Transverse colon (tissue), 4 donors: ENCODE data around the gene SENP8. TPM values are rescaled to one million over a fixed set of nuclear protein-coding genes. Genes with fewer than 3 reads are reported as not detected.

Experiments
- DNase-seq: peaks from one replicate; pipeline ENCODE4 v3.0.0-alpha.2; 2019
- H3K27ac ChIP-seq, 4 donors: fragments of 200-600 bp; sonication (generic); 2 replicates each; pipeline ENCODE4 v1.5.1; 2016 to 2018; ENCODE audit warnings: inconsistent platforms in 4 of 4
- H3K27me3 ChIP-seq: fragments of 200-600 bp; sonication (generic); 2 replicates; pipeline ENCODE4 v1.5.1; 2017; ENCODE audit warnings: inconsistent platforms
- H3K36me3 ChIP-seq, 4 donors: fragments of 200-600 bp; sonication (generic); 2 replicates each; pipeline ENCODE4 v1.5.1; 2017 to 2019; ENCODE audit warnings: inconsistent platforms in 4 of 4
- H3K4me1 ChIP-seq, 4 donors: fragments of 200-600 bp; sonication (generic); 2 replicates each; pipeline ENCODE4 v1.5.1; 2017 to 2020; ENCODE audit warnings: inconsistent platforms in 4 of 4
- H3K4me3 ChIP-seq, 4 donors: fragments of 200-600 bp; sonication (generic); 1 replicate in 1 of 4; 2 replicates in 3 of 4; pipeline versions ENCODE4 v1.5.1 to v1.6.1; 2017 to 2019; ENCODE audit warnings: inconsistent platforms in 4 of 4
- H3K9me3 ChIP-seq, 2 donors: fragments of 200-600 bp; sonication (generic); 2 replicates each; pipeline ENCODE4 v1.5.1; 2017 to 2019; ENCODE audit warnings: inconsistent platforms in 2 of 2
- CTCF ChIP-seq, 5 experiments: fragments of 200-600 bp in 3 of 5; fragments of 450-650 bp in 2 of 5; sonication (generic) in 3 of 5; IDR thresholded peaks; 1 replicate in 2 of 5; 2 replicates in 3 of 5; pipeline ENCODE4 v1.5.1; 2016 to 2017; ENCODE audit warnings: antibody characterized with exemption in 5 of 5, inconsistent platforms in 3 of 5, mild to moderate bottlenecking in 2 of 5, moderate library complexity in 1 of 5
- EP300 ChIP-seq: sonication (generic); formaldehyde crosslinking; IDR thresholded peaks from one replicate; pipeline ENCODE4 v1.6.1; 2017; ENCODE audit warnings: antibody characterized with exemption, low read depth
- POLR2A ChIP-seq: fragments of 450-650 bp; IDR thresholded peaks from one replicate; pipeline ENCODE4 v1.6.1; 2016; ENCODE audit warnings: antibody characterized with exemption, mild to moderate bottlenecking, moderate library complexity
- POLR2AphosphoS5 ChIP-seq, 3 donors: sonication (generic); formaldehyde crosslinking; IDR thresholded peaks; one replicate each; pipeline ENCODE4 v1.6.1; 2016; ENCODE audit warnings: antibody characterized with exemption in 3 of 3
- WGBS, 2 donors: methylation state at CpG; one replicate each; pipeline ENCODE4 v1.1.5; 2018; ENCODE audit warnings: low coverage in 1 of 2; 5-methylcytosine and 5-hydroxymethylcytosine counted together
- in situ Hi-C, 4 donors: fragments of 200-750 bp; cut with MboI; loops; one replicate each; pipeline versions ENCODE4 v1.15.0 to v1.15.1; 2017; ENCODE audit warnings: low sequenced_read_pairs in 3 of 4, low pct_ligation_motif_present in 1 of 4, low pct_unique_long_range_greater_than_20kb in 1 of 4
- intact Hi-C: fragments of 100-400 bp; cut with DNase I; formaldehyde crosslinking; loops from one replicate; pipeline ENCODE4 v1.15.1; 2023; ENCODE audit warnings: low total_unique reads
- total RNA-seq, 4 donors: library from RNA; depleted of rRNA; stranded (reverse); fragments of >200 nt; gene quantifications; one replicate each; pipeline ENCODE4 v1.1.0, GENCODE V29; 2016

SENP8 gene
- total RNA-seq, 4 donors from 2014 or later, result 2.3 to 3.8 (median 2.5) TPM

GRCh38 chr15:72074335-72075060, 43.7 kb upstream of the SENP8 start:
- DNase-seq, result no peak
- Histone ChIP-seq H3K27ac (no peak overlapping the region), H3K4me3 (no peak overlapping the region), H3K36me3 (no peaks in the 10 kb centered on the region), H3K4me1 (peaks cover 0 to 17% (median 10%) of the 10 kb centered on the region in 4 donors), H3K27me3 (no peaks in the 10 kb centered on the region), H3K9me3 (no peaks in the 10 kb centered on the region)
- TF ChIP-seq CTCF (IDR thresholded peaks at IDR 0.05) (no peak), POLR2A (no peak), EP300 (no peak), POLR2AphosphoS5 (IDR thresholded peaks at IDR 0.05) (no peak)
- intact Hi-C loops, result no loop called here
- 75 to 80% methylated on average over 2 to 5 of the region's 5 CpGs for WGBS, 2 donors
- in situ Hi-C loops, result no loop called here

GRCh38 chr15:72077950-72078349, 40.3 kb upstream of the SENP8 start:
- TF ChIP-seq POLR2A, result no peak
- no peak for TF ChIP-seq POLR2AphosphoS5 (IDR thresholded peaks at IDR 0.05)
- no peak for TF ChIP-seq EP300
- no peak for TF ChIP-seq CTCF (IDR thresholded peaks at IDR 0.05)
- no peak overlapping the region for H3K4me3 ChIP-seq
- no peaks in the 10 kb centered on the region for H3K27me3 ChIP-seq
- in situ Hi-C loops (no loop called here), intact Hi-C loops (no loop called here)
- WGBS, 2 donors, result 100% methylated on average over 1 of the region's 1 CpG; no CpG with 5 or more reads in 1 of the 2 donors
- DNase-seq, result no peak
- no peak overlapping the region for H3K27ac ChIP-seq
- peaks cover 0 to 12% (median 9%) of the 10 kb centered on the region in 4 donors for H3K4me1 ChIP-seq
- no peaks in the 10 kb centered on the region for H3K9me3 ChIP-seq
- H3K36me3 ChIP-seq, result no peaks in the 10 kb centered on the region

- H3K9me3 ChIP-seq, result no peaks in the 10 kb centered on the region
- H3K4me3 ChIP-seq, result no peak overlapping the region
- 79 to 86% methylated on average over 6 of the region's 6 CpGs for WGBS, 2 donors
- H3K36me3 ChIP-seq, result no peaks in the 10 kb centered on the region
- in situ Hi-C loops (no loop called here), intact Hi-C loops (no loop called here)
- H3K4me1 ChIP-seq, result peaks cover 0 to 12% (median 9%) of the 10 kb centered on the region in 4 donors
- DNase-seq, result no peak
- TF ChIP-seq POLR2AphosphoS5 (IDR thresholded peaks at IDR 0.05), result no peak
- TF ChIP-seq CTCF (IDR thresholded peaks at IDR 0.05), result no peak
- TF ChIP-seq POLR2A, result no peak
- no peak for TF ChIP-seq EP300
- no peaks in the 10 kb centered on the region for H3K27me3 ChIP-seq
- no peak overlapping the region for H3K27ac ChIP-seq
Observed at GRCh38 chr15:72078887-72079286, 39.3 kb upstream of the SENP8 start.

GRCh38 chr15:72082176-72082575, 36.0 kb upstream of the SENP8 start:
- intact Hi-C loops, result no loop called here

More at GRCh38 chr15:72082176-72082575, 36.0 kb upstream of the SENP8 start:
- WGBS, 2 donors, result 85% methylated on average over 1 of the region's 1 CpG; no CpG with 5 or more reads in 1 of the 2 donors
- H3K4me3 ChIP-seq, result no peak overlapping the region
- H3K27ac ChIP-seq, result no peak overlapping the region
- no peaks in the 10 kb centered on the region for H3K27me3 ChIP-seq
- H3K9me3 ChIP-seq, result no peaks in the 10 kb centered on the region
- peaks cover 0 to 5% (median 0%) of the 10 kb centered on the region in 4 donors for H3K4me1 ChIP-seq
- TF ChIP-seq CTCF (IDR thresholded peaks at IDR 0.05), result no peak
- no peak for TF ChIP-seq POLR2A
- no peak for TF ChIP-seq EP300
- no peak for TF ChIP-seq POLR2AphosphoS5 (IDR thresholded peaks at IDR 0.05)
- no peak for DNase-seq
- in situ Hi-C loops, result no loop called here
- H3K36me3 ChIP-seq, result no peaks in the 10 kb centered on the region
